Breast epithelium (tissue), 3 donors: Measurements from ENCODE around the gene SHMT1.

Source experiments
- CTCF ChIP-seq, 3 donors: fragments of 450-650 bp; IDR thresholded peaks; one replicate each; pipeline ENCODE4 v1.5.1; 2016 to 2017; ENCODE audit warnings: antibody characterized with exemption in 3 of 3, mild to moderate bottlenecking in 3 of 3, moderate library complexity in 3 of 3
- POLR2A ChIP-seq: fragments of 450-650 bp; IDR thresholded peaks from one replicate; pipeline ENCODE4 v1.6.1; 2016; ENCODE audit warnings: antibody characterized with exemption, mild to moderate bottlenecking, moderate library complexity
- POLR2AphosphoS5 ChIP-seq, 3 donors: sonication (generic); formaldehyde crosslinking; IDR thresholded peaks; one replicate each; pipeline ENCODE4 v1.6.1; 2017; ENCODE audit warnings: antibody characterized with exemption in 3 of 3

DNA sequence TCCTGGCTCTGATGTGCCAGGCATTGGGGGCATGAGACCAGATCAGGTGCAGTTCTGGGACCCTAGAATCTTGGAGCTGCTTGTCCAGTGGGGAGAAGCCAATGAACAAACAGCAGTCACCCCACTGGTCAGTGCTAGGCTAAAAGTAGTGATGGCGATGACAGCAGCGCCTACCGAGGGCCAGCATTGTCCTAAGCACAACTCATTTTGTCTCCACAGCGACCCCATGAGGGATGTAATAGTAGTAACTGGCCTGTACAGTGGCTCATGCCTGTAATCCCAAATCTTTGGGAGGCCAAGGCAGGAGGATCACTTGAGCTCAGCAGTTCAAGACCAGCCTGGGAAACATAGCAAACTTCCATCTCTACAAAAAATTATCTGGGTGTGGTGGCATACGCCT lies 42.0 kb downstream of the SHMT1 start:
- TF ChIP-seq CTCF (IDR thresholded peaks at IDR 0.05) (no peak), POLR2A (no peak), POLR2AphosphoS5 (IDR thresholded peaks at IDR 0.05) (no peak)
